B cell (primary cell): ENCODE data around the gene LCN12. TPM values are rescaled to one million over a fixed set of nuclear protein-coding genes. Genes with fewer than 3 reads are reported as not detected.

Experiments
- ATAC-seq: fragments of 200-7000 bp; cut with Tn5 transposase; one replicate; pipeline ENCODE4 v1.10.0; 2021; ENCODE audit warnings: low read depth, mild to moderate bottlenecking, moderate number of reproducible peaks, moderate library complexity
- CTCF ChIA-PET: fragments of 350-600 bp; sonication (Branson Sonifier 250); formaldehyde crosslinking; loops from one replicate; lab custom pipeline; 2021; ENCODE audit warnings: antibody characterized with exemption, inconsistent platforms; lab: Charles Lee
- POLR2A ChIA-PET: fragments of 350-600 bp; sonication (Branson Sonifier 250); formaldehyde crosslinking; loops from one replicate; lab custom pipeline; 2021; ENCODE audit warnings: antibody characterized with exemption; lab: Charles Lee
- DNase-seq: peaks from one replicate; pipeline ENCODE4 v3.0.0; 2013
- H2AFZ ChIP-seq: 2 replicates; pipeline ENCODE4 v1.6.1; 2012; ENCODE audit warnings: mild to moderate bottlenecking, low read depth, low read length; ENCODE audit not compliant: insufficient read depth, poor library complexity, severe bottlenecking
- H3K27ac ChIP-seq, 2 donors: 1 replicate in 1 of 2; 2 replicates in 1 of 2; pipeline ENCODE4 v1.5.1; 2012 to 2013; ENCODE audit warnings: low read length in 2 of 2, mild to moderate bottlenecking in 2 of 2, moderate library complexity in 1 of 2
- H3K27me3 ChIP-seq, 4 experiments: fragments of 200-600 bp in 1 of 4; sonication (generic) in 1 of 4; replicated peaks in 1 of 4; 1 replicate in 2 of 4; 2 replicates in 2 of 4; pipeline versions ENCODE4 v1.6.1 to v1.7.0; 2013 to 2016; ENCODE audit warnings: low read length in 3 of 4, mild to moderate bottlenecking in 2 of 4, mixed read lengths in 1 of 4, moderate library complexity in 1 of 4; ENCODE audit not compliant: insufficient read depth in 4 of 4, control insufficient read depth in 3 of 4; ENCODE audit errors: control extremely low read depth in 1 of 4
- H3K36me3 ChIP-seq, 2 experiments: replicated peaks in 1 of 2; 1 replicate in 1 of 2; 2 replicates in 1 of 2; pipeline versions ENCODE4 v1.6.1 to v1.7.1; 2013; ENCODE audit warnings: low read length in 1 of 2; ENCODE audit not compliant: insufficient read depth in 2 of 2, control insufficient read depth in 1 of 2; ENCODE audit errors: control extremely low read depth in 1 of 2, extremely low read depth in 1 of 2
- H3K4me1 ChIP-seq, 2 donors: fragments of 200-600 bp in 1 of 2; sonication (generic) in 1 of 2; 1 replicate in 1 of 2; 2 replicates in 1 of 2; pipeline versions ENCODE4 v1.5.1 to v1.6.1; 2013 to 2017; ENCODE audit warnings: low read length in 2 of 2; ENCODE audit not compliant: control insufficient read depth in 2 of 2, insufficient read depth in 2 of 2
- H3K4me2 ChIP-seq: replicated peaks from 2 replicates; pipeline ENCODE3; 2012; ENCODE audit warnings: mild to moderate bottlenecking, low read depth, low read length; ENCODE audit not compliant: poor library complexity, severe bottlenecking
- H3K4me3 ChIP-seq, 5 experiments: fragments of 200-600 bp in 1 of 5; sonication (generic) in 1 of 5; 1 replicate in 3 of 5; 2 replicates in 2 of 5; pipeline versions ENCODE4 v1.5.1 to v1.7.0; 2011 to 2016; ENCODE audit warnings: low read length in 4 of 5, mild to moderate bottlenecking in 4 of 5, low read depth in 2 of 5, control low read depth in 1 of 5, moderate library complexity in 1 of 5; ENCODE audit not compliant: insufficient read depth in 1 of 5; ENCODE audit errors: control extremely low read depth in 1 of 5, extremely low read depth in 1 of 5
- H3K79me2 ChIP-seq: fragments of 200-600 bp; sonication (generic); one replicate; pipeline ENCODE4 v1.6.0; 2016; ENCODE audit warnings: low read length; ENCODE audit not compliant: control insufficient read depth, insufficient read depth
- H3K9ac ChIP-seq: fragments of 200-600 bp; sonication (generic); 2 replicates; pipeline ENCODE4 v1.6.1; 2017; ENCODE audit warnings: mild to moderate bottlenecking, low read length, moderate library complexity
- H3K9me3 ChIP-seq, 3 donors: one replicate each; pipeline versions ENCODE4 v1.6.1 to v1.7.1; 2013; ENCODE audit warnings: low read length in 2 of 3; ENCODE audit not compliant: control insufficient read depth in 2 of 3, insufficient read depth in 1 of 3; ENCODE audit errors: control extremely low read depth in 1 of 3
- H4K20me1 ChIP-seq: 2 replicates; pipeline ENCODE4 v1.6.0; 2012; ENCODE audit warnings: mild to moderate bottlenecking, low read length; ENCODE audit not compliant: insufficient read depth, control insufficient read depth, poor library complexity, severe bottlenecking
- H3K27ac Mint-ChIP-seq: one replicate; pipeline ENCODE4 v1.8.0; 2021; ENCODE audit warnings: mixed read lengths
- H3K27me3 Mint-ChIP-seq: one replicate; pipeline ENCODE4 v1.8.0; 2021; ENCODE audit warnings: mixed read lengths
- H3K4me1 Mint-ChIP-seq: one replicate; pipeline ENCODE4 v1.8.0; 2021; ENCODE audit warnings: mixed read lengths
- H3K4me3 Mint-ChIP-seq: one replicate; pipeline ENCODE4 v1.8.0; 2021; ENCODE audit warnings: mixed read lengths
- H3K9me3 Mint-ChIP-seq: one replicate; pipeline ENCODE4 v1.8.0; 2022; ENCODE audit warnings: mixed read lengths; ENCODE audit not compliant: insufficient read depth
- EZH2 ChIP-seq: IDR thresholded peaks from 2 replicates; pipeline ENCODE4 v1.6.1; 2012; ENCODE audit warnings: borderline replicate concordance, low read depth, mild to moderate bottlenecking, moderate library complexity, low read length; ENCODE audit not compliant: insufficient read depth, poor library complexity, severe bottlenecking
- WGBS: methylation state at CpG from one replicate; pipeline ENCODE4 v1.1.5; 2013; ENCODE audit warnings: missing lambda C conversion rate; ENCODE audit not compliant: insufficient coverage; 5-methylcytosine and 5-hydroxymethylcytosine counted together
- intact Hi-C: fragments of 100-400 bp; cut with micrococcal nuclease; formaldehyde crosslinking; loops from one replicate; pipeline ENCODE4 v1.10.0; 2022
- polyA plus RNA-seq: library from polyadenylated mRNA; depleted of rRNA; stranded (reverse); fragments of >200 nt; gene quantifications from 2 replicates; pipeline ENCODE4 v1.2.3, GENCODE V29; 2012
- total RNA-seq, 2 donors: library from RNA; stranded (reverse); fragments of 120-200 nt in 1 of 2; gene quantifications; 1 replicate in 1 of 2; 2 replicates in 1 of 2; pipeline versions ENCODE4 v1.2.3 to v1.2.4, GENCODE V29; 2013 to 2022
- TF ChIP-seq, protein P1 (sequence below): fragments of 200-600 bp; IDR thresholded peaks from one replicate; pipeline ENCODE4 v1.8.0; 2022; ENCODE audit warnings: antibody characterized with exemption, mild to moderate bottlenecking

The LCN12 gene
- total and polyA plus RNA-seq, 2 donors (not counting 1 experiment from before 2014, with no cell fraction given): 2.4 to 2.6 TPM

GRCh38 chr9:136974817-136975535, 22.9 kb downstream of the LCN12 start:
- Histone ChIP-seq H3K4me3 (no peak overlapping the region), H3K4me2 (no peak overlapping the region), H3K36me3 (no peaks in the 10 kb centered on the region), H3K9me3 (peaks cover 0 to 13% (median 0%) of the 10 kb centered on the region in 3 donors), H3K9ac (no peak overlapping the region), H3K4me1 (peaks cover 3 to 5% of the 10 kb centered on the region in 2 donors), H3K27ac (no peak overlapping the region), H2AFZ (no peak overlapping the region), H3K27me3 (peaks cover 0 to 36% (median 6%) of the 10 kb centered on the region in 4 experiments), H4K20me1 (no peaks in the 10 kb centered on the region), H3K79me2 (no peaks in the 10 kb centered on the region)
- Mint-ChIP-seq H3K27ac (no peak overlapping the region), H3K4me1 (peaks cover 5% of the 10 kb centered on the region), H3K9me3 (no peaks in the 10 kb centered on the region), H3K4me3 (no peak overlapping the region), H3K27me3 (peaks cover 6% of the 10 kb centered on the region)
- TF ChIP-seq, protein P1, sequence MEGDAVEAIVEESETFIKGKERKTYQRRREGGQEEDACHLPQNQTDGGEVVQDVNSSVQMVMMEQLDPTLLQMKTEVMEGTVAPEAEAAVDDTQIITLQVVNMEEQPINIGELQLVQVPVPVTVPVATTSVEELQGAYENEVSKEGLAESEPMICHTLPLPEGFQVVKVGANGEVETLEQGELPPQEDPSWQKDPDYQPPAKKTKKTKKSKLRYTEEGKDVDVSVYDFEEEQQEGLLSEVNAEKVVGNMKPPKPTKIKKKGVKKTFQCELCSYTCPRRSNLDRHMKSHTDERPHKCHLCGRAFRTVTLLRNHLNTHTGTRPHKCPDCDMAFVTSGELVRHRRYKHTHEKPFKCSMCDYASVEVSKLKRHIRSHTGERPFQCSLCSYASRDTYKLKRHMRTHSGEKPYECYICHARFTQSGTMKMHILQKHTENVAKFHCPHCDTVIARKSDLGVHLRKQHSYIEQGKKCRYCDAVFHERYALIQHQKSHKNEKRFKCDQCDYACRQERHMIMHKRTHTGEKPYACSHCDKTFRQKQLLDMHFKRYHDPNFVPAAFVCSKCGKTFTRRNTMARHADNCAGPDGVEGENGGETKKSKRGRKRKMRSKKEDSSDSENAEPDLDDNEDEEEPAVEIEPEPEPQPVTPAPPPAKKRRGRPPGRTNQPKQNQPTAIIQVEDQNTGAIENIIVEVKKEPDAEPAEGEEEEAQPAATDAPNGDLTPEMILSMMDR: no peak
- ChIA-PET POLR2A (interaction anchor here (0.9 kb wide), 1 partner anchor 25 kb away, joined by 3 read pairs; no protein-coding TSS in a partner anchor), CTCF (interaction anchor here (1.0 kb wide), 1 partner anchor 54 kb away, joined by 3 read pairs; no protein-coding TSS in a partner anchor)
- intact Hi-C loops: no loop called here
- DNase-seq (no peak), ATAC-seq (no peak)
- WGBS: 58% methylated on average over 15 of the region's 15 CpGs

DNA sequence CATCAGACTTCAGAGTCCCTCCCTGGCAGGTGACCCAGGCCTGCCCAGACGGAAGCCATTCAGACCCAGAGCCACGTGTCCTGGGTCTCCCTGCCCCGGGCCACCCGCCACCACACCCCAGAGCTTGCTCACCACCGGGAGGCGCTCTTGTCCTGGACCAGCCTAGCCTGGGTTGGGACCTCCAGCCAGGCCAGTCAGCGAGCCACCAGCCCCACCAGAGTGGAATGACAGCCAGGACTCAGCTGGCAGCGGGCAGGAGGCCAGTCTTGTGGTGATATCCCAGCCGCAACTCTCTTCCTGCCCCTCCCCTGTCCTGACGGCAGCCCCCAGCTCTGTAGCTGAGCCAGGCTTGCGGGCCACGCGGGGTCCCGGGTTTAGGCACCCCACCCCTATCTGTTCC, 23.6 kb downstream of the LCN12 start:
- ATAC-seq (no peak), DNase-seq (no peak)
- ChIA-PET CTCF (interaction anchor here (0.9 to 1.4 kb wide), 4 partner anchors 54 to 71 kb away, joined by 3 read pairs; partner anchors contain the start of gene NPDC1), POLR2A (interaction anchor here (0.9 kb wide), 1 partner anchor 25 kb away, joined by 3 read pairs; no protein-coding TSS in a partner anchor)
- Histone ChIP-seq H3K36me3 (no peaks in the 10 kb centered on the region), H3K4me1 (peaks cover 3 to 5% of the 10 kb centered on the region in 2 donors), H3K4me2 (no peak overlapping the region), H3K79me2 (no peaks in the 10 kb centered on the region), H2AFZ (no peak overlapping the region), H3K4me3 (no peak overlapping the region), H3K9me3 (peaks cover 0 to 13% (median 0%) of the 10 kb centered on the region in 3 donors), H3K27ac (no peak overlapping the region), H3K27me3 (peaks cover 0 to 39% (median 6%) of the 10 kb centered on the region in 4 experiments), H4K20me1 (no peaks in the 10 kb centered on the region), H3K9ac (no peak overlapping the region)
- TF ChIP-seq EZH2: no peak
- TF ChIP-seq, protein P1: no peak
- Mint-ChIP-seq H3K4me3 (no peak overlapping the region), H3K4me1 (peaks cover 5% of the 10 kb centered on the region), H3K27me3 (peaks cover 9% of the 10 kb centered on the region), H3K9me3 (no peaks in the 10 kb centered on the region), H3K27ac (no peak overlapping the region)
- intact Hi-C loops: no loop called here
- 11% methylated on average over 14 of the region's 14 CpGs for WGBS
